ENCODE data around the gene NLRC3.

- TF ChIP-seq CTCF (IDR thresholded peaks at IDR 0.05): no peak
- TF ChIP-seq POLR2A (IDR thresholded peaks at IDR 0.05): no peak
Measured at GRCh38 chr16:3549906-3550305, 27.3 kb downstream of the NLRC3 start.
